CD4-positive, alpha-beta T cell treated with Interleukin-2 at 100 ng/mL for 4 hours (primary cell): ENCODE results near the gene SNRPD2.

Experiments used
- DNase-seq: peaks from one replicate; pipeline ENCODE4 v3.0.0-alpha.2; 2020; ENCODE audit warnings: low spot score

Gene SNRPD2

GRCh38 chr19:45657520-45658167, 34.1 kb downstream of the SNRPD2 start:
- no peak for DNase-seq

GRCh38 chr19:45655073-45655472, 36.7 kb downstream of the SNRPD2 start:
- DNase-seq = no peak

- no peak for DNase-seq
These were observed 38.1 kb downstream of the SNRPD2 start for GRCh38 chr19:45653634-45654033.

- no peak for DNase-seq
These were observed 41.0 kb downstream of the SNRPD2 start for GRCh38 chr19:45650722-45651121.

GRCh38 chr19:45646345-45646698, 45.4 kb downstream of the SNRPD2 start:
- no peak for DNase-seq

GRCh38 chr19:45645631-45646344, 46.0 kb downstream of the SNRPD2 start:
- DNase-seq = peak; percentile 89

GRCh38 chr19:45645068-45645630, 46.6 kb downstream of the SNRPD2 start:
- DNase-seq = no peak

GRCh38 chr19:45643927-45644771, 47.6 kb downstream of the SNRPD2 start:
- DNase-seq = no peak

- peak; percentile 91 for DNase-seq
These were observed 48.5 kb downstream of the SNRPD2 start for GRCh38 chr19:45643024-45643926.

GRCh38 chr19:45641274-45642105, 50.3 kb downstream of the SNRPD2 start:
- peak; percentile 82 for DNase-seq

- no peak for DNase-seq
These were observed 50.9 kb downstream of the SNRPD2 start for GRCh38 chr19:45640849-45641273.

- peak; percentile 43 for DNase-seq
These were observed 52.6 kb downstream of the SNRPD2 start, which contains the start of gene EML2 for GRCh38 chr19:45638930-45639729. Gene EML2, minus strand, starts transcription at chr19:45639397. Its CDS starts 21 bp downstream, at chr19:45639376.

- no peak for DNase-seq
These were observed 53.7 kb downstream of the SNRPD2 start for GRCh38 chr19:45637890-45638667.
